Measurements from ENCODE around the gene JHY. TPM values are rescaled to one million over a fixed set of nuclear protein-coding genes. Genes with fewer than 3 reads are reported as not detected.
"Not testable (repeated sequence)": the region's sequence is repeated elsewhere in the genome, so short reads cannot be mapped to it uniquely, and the experiment has no call there.

JHY gene
- total RNA-seq, 1 donor from 2014 or later = 0.91 TPM

- Mint-ChIP-seq H3K36me3 (ENCODE audit: low read depth) (peaks cover 31% of the 10 kb centered on the region), H3K4me3 (ENCODE audit: low read depth) (no peak overlapping the region), H3K9me3 (no peaks in the 10 kb centered on the region), H3K4me1 (ENCODE audit: low read depth) (peaks cover 55% of the 10 kb centered on the region), H3K27me3 (ENCODE audit: low read depth) (peaks cover 3% of the 10 kb centered on the region), H3K27ac (no peak overlapping the region)
- intact Hi-C loops (cut with micrococcal nuclease) = no loop called here
- DNase-seq (ENCODE audit: low spot score) = no peak
Observed at GRCh38 chr11:122853261-122853660, 29.3 kb upstream of the JHY start.

GRCh38 chr11:122853971-122854446 lies 28.6 kb upstream of the JHY start:
- Mint-ChIP-seq H3K36me3 (ENCODE audit: low read depth) (peaks cover 31% of the 10 kb centered on the region), H3K4me3 (ENCODE audit: low read depth) (no peak overlapping the region), H3K9me3 (no peaks in the 10 kb centered on the region), H3K4me1 (ENCODE audit: low read depth) (peaks cover 52% of the 10 kb centered on the region), H3K27ac (no peak overlapping the region), H3K27me3 (ENCODE audit: low read depth) (peaks cover 5% of the 10 kb centered on the region)
- intact Hi-C loops (cut with micrococcal nuclease) = loop anchor here (1.0 to 2.0 kb wide), 3 partner anchors 58 to 274 kb away; no protein-coding TSS in a partner anchor
- DNase-seq (ENCODE audit: low spot score) = no peak

- Mint-ChIP-seq H3K27me3 (ENCODE audit: low read depth) (peaks cover 35% of the 10 kb centered on the region), H3K4me1 (ENCODE audit: low read depth) (peaks cover 13% of the 10 kb centered on the region), H3K27ac (no peak overlapping the region), H3K4me3 (ENCODE audit: low read depth) (no peak overlapping the region), H3K9me3 (no peaks in the 10 kb centered on the region), H3K36me3 (ENCODE audit: low read depth) (peaks cover 30% of the 10 kb centered on the region)
- DNase-seq (ENCODE audit: low spot score) = no peak
- intact Hi-C loops (cut with micrococcal nuclease) = no loop called here
Observed at GRCh38 chr11:122861631-122862030, 20.9 kb upstream of the JHY start.

GRCh38 chr11:122862091-122862490 lies 20.5 kb upstream of the JHY start:
- H3K27ac Mint-ChIP-seq = no peak overlapping the region
- H3K27me3 Mint-ChIP-seq (ENCODE audit: low read depth) = peaks cover 37% of the 10 kb centered on the region
- H3K4me1 Mint-ChIP-seq (ENCODE audit: low read depth) = peaks cover 9% of the 10 kb centered on the region
- no peak overlapping the region for H3K4me3 Mint-ChIP-seq (ENCODE audit: low read depth)
- intact Hi-C loops (cut with micrococcal nuclease) = no loop called here
- H3K36me3 Mint-ChIP-seq (ENCODE audit: low read depth) = peaks cover 33% of the 10 kb centered on the region
- DNase-seq (ENCODE audit: low spot score) = no peak
- no peaks in the 10 kb centered on the region for H3K9me3 Mint-ChIP-seq

GRCh38 chr11:122863154-122863553 lies 19.4 kb upstream of the JHY start:
- H3K4me3 Mint-ChIP-seq (ENCODE audit: low read depth); H3K4me1 Mint-ChIP-seq (ENCODE audit: low read depth); DNase-seq (ENCODE audit: low spot score); H3K9me3 Mint-ChIP-seq; H3K27ac Mint-ChIP-seq: not testable (repeated sequence)
- peaks cover 36% of the 10 kb centered on the region for H3K36me3 Mint-ChIP-seq (ENCODE audit: low read depth)
- peaks cover 42% of the 10 kb centered on the region for H3K27me3 Mint-ChIP-seq (ENCODE audit: low read depth)
- intact Hi-C loops (cut with micrococcal nuclease) = loop anchor here (1.0 kb wide), 1 partner anchor 191 kb away; no protein-coding TSS in a partner anchor

- H3K36me3 Mint-ChIP-seq (ENCODE audit: low read depth) = peaks cover 36% of the 10 kb centered on the region
- H3K9me3 Mint-ChIP-seq = no peaks in the 10 kb centered on the region
- H3K4me1 Mint-ChIP-seq (ENCODE audit: low read depth) = peaks cover 5% of the 10 kb centered on the region
- H3K4me3 Mint-ChIP-seq (ENCODE audit: low read depth) = no peak overlapping the region
- no peak overlapping the region for H3K27ac Mint-ChIP-seq
- no peak for DNase-seq (ENCODE audit: low spot score)
- intact Hi-C loops (cut with micrococcal nuclease) = loop anchor here (1.0 to 2.0 kb wide), 2 partner anchors 159 to 190 kb away; no protein-coding TSS in a partner anchor
- peaks cover 40% of the 10 kb centered on the region for H3K27me3 Mint-ChIP-seq (ENCODE audit: low read depth)
Observed at GRCh38 chr11:122863704-122864326, 18.7 kb upstream of the JHY start.

GRCh38 chr11:122864386-122865115 lies 18.0 kb upstream of the JHY start:
- Mint-ChIP-seq H3K4me1 (ENCODE audit: low read depth) (peaks cover 5% of the 10 kb centered on the region), H3K36me3 (ENCODE audit: low read depth) (peaks cover 37% of the 10 kb centered on the region), H3K4me3 (ENCODE audit: low read depth) (no peak overlapping the region), H3K27me3 (ENCODE audit: low read depth) (peaks cover 42% of the 10 kb centered on the region), H3K9me3 (no peaks in the 10 kb centered on the region), H3K27ac (no peak overlapping the region)
- no peak for DNase-seq (ENCODE audit: low spot score)
- intact Hi-C loops (cut with micrococcal nuclease) = loop anchor here (2.0 kb wide), 1 partner anchor 158 kb away; no protein-coding TSS in a partner anchor

- no peaks in the 10 kb centered on the region for H3K4me1 Mint-ChIP-seq (ENCODE audit: low read depth)
- H3K4me3 Mint-ChIP-seq (ENCODE audit: low read depth) = no peak overlapping the region
- H3K36me3 Mint-ChIP-seq (ENCODE audit: low read depth) = peaks cover 27% of the 10 kb centered on the region
- peaks cover 21% of the 10 kb centered on the region for H3K27me3 Mint-ChIP-seq (ENCODE audit: low read depth)
- no peak overlapping the region for H3K27ac Mint-ChIP-seq
- DNase-seq (ENCODE audit: low spot score) = no peak
- intact Hi-C loops (cut with micrococcal nuclease) = no loop called here
- no peaks in the 10 kb centered on the region for H3K9me3 Mint-ChIP-seq
Observed at GRCh38 chr11:122869622-122870021, 12.9 kb upstream of the JHY start.

GRCh38 chr11:122871302-122871701 lies 11.3 kb upstream of the JHY start:
- H3K4me1 Mint-ChIP-seq (ENCODE audit: low read depth) = peaks cover 2% of the 10 kb centered on the region
- H3K27me3 Mint-ChIP-seq (ENCODE audit: low read depth) = peaks cover 12% of the 10 kb centered on the region
- H3K9me3 Mint-ChIP-seq = no peaks in the 10 kb centered on the region
- H3K27ac Mint-ChIP-seq = no peak overlapping the region
- H3K36me3 Mint-ChIP-seq (ENCODE audit: low read depth) = peaks cover 17% of the 10 kb centered on the region
- H3K4me3 Mint-ChIP-seq (ENCODE audit: low read depth) = no peak overlapping the region
- intact Hi-C loops (cut with micrococcal nuclease) = no loop called here
- no peak for DNase-seq (ENCODE audit: low spot score)

GRCh38 chr11:122872046-122872445 lies 10.5 kb upstream of the JHY start:
- H3K27me3 Mint-ChIP-seq (ENCODE audit: low read depth) = peaks cover 10% of the 10 kb centered on the region
- H3K27ac Mint-ChIP-seq = no peak overlapping the region
- intact Hi-C loops (cut with micrococcal nuclease) = no loop called here
- no peaks in the 10 kb centered on the region for H3K9me3 Mint-ChIP-seq
- peaks cover 15% of the 10 kb centered on the region for H3K36me3 Mint-ChIP-seq (ENCODE audit: low read depth)
- DNase-seq (ENCODE audit: low spot score) = no peak
- peaks cover 2% of the 10 kb centered on the region for H3K4me1 Mint-ChIP-seq (ENCODE audit: low read depth)
- no peak overlapping the region for H3K4me3 Mint-ChIP-seq (ENCODE audit: low read depth)

GRCh38 chr11:122874991-122875390 lies 7.6 kb upstream of the JHY start:
- no peak overlapping the region for H3K4me3 Mint-ChIP-seq (ENCODE audit: low read depth)

GRCh38 chr11:122877732-122878131 lies 4.8 kb upstream of the JHY start:
- Mint-ChIP-seq H3K4me3 (ENCODE audit: low read depth) (peak overlapping the region; percentile 38), H3K4me1 (ENCODE audit: low read depth) (peaks cover 13% of the 10 kb centered on the region), H3K9me3 (no peaks in the 10 kb centered on the region), H3K36me3 (ENCODE audit: low read depth) (no peaks in the 10 kb centered on the region), H3K27me3 (ENCODE audit: low read depth) (peaks cover 24% of the 10 kb centered on the region), H3K27ac (no peak overlapping the region)
- intact Hi-C loops (cut with micrococcal nuclease) = no loop called here
- no peak for DNase-seq (ENCODE audit: low spot score)

More at GRCh38 chr11:122874991-122875390, 7.6 kb upstream of the JHY start:
- no peak overlapping the region for H3K27ac Mint-ChIP-seq
- H3K27me3 Mint-ChIP-seq (ENCODE audit: low read depth) = peaks cover 6% of the 10 kb centered on the region
- intact Hi-C loops (cut with micrococcal nuclease) = no loop called here
- DNase-seq (ENCODE audit: low spot score) = no peak
- peaks cover 8% of the 10 kb centered on the region for H3K4me1 Mint-ChIP-seq (ENCODE audit: low read depth)
- H3K9me3 Mint-ChIP-seq = no peaks in the 10 kb centered on the region
- peaks cover 4% of the 10 kb centered on the region for H3K36me3 Mint-ChIP-seq (ENCODE audit: low read depth)

GRCh38 chr11:122879785-122880184 lies 2.8 kb upstream of the JHY start:
- Mint-ChIP-seq H3K4me3 (ENCODE audit: low read depth) (no peak overlapping the region), H3K9me3 (no peaks in the 10 kb centered on the region), H3K27me3 (ENCODE audit: low read depth) (peaks cover 24% of the 10 kb centered on the region), H3K27ac (no peak overlapping the region), H3K36me3 (ENCODE audit: low read depth) (no peaks in the 10 kb centered on the region), H3K4me1 (ENCODE audit: low read depth) (peaks cover 20% of the 10 kb centered on the region)
- DNase-seq (ENCODE audit: low spot score) = no peak
- intact Hi-C loops (cut with micrococcal nuclease) = loop anchor here (5.0 kb wide), 1 partner anchor 103 kb away; the partner anchor contains the start of gene BSX
